GM23248 (cell line): ENCODE data around the gene SBK2. TPM values are rescaled to one million over a fixed set of nuclear protein-coding genes. Genes with fewer than 3 reads are reported as not detected.
"Not testable (repeated sequence)": the region's sequence is repeated elsewhere in the genome, so short reads cannot be mapped to it uniquely, and the experiment has no call there.

Source experiments
- DNase-seq: peaks from one replicate; pipeline ENCODE4 v3.0.0-alpha.2; 2015
- H2AFZ ChIP-seq: fragments of 200-600 bp; sonication (generic); 2 replicates; pipeline ENCODE4 v1.6.1; 2016; ENCODE audit warnings: antibody characterized with exemption
- H3F3A ChIP-seq: fragments of 200-600 bp; sonication (generic); 2 replicates; pipeline ENCODE4 v1.6.1; 2016; ENCODE audit warnings: mild to moderate bottlenecking, antibody characterized with exemption, mixed run types; ENCODE audit not compliant: insufficient read depth
- H3K27ac ChIP-seq: fragments of 200-600 bp; sonication (generic); 2 replicates; pipeline ENCODE4 v1.5.1; 2016; ENCODE audit warnings: mild to moderate bottlenecking
- H3K27me3 ChIP-seq: fragments of 200-600 bp; sonication (generic); replicated peaks from 2 replicates; pipeline ENCODE4 v1.6.1; 2016; ENCODE audit warnings: mild to moderate bottlenecking; ENCODE audit not compliant: insufficient read depth
- H3K36me3 ChIP-seq: fragments of 200-600 bp; sonication (generic); 2 replicates; pipeline ENCODE4 v1.6.1; 2016; ENCODE audit warnings: low read depth, mild to moderate bottlenecking
- H3K4me1 ChIP-seq: fragments of 200-600 bp; sonication (generic); 2 replicates; pipeline ENCODE4 v1.6.1; 2016; ENCODE audit warnings: mild to moderate bottlenecking; ENCODE audit not compliant: insufficient read depth
- H3K4me2 ChIP-seq: fragments of 200-600 bp; sonication (generic); one replicate; pipeline ENCODE4 v1.6.1; 2016; ENCODE audit warnings: mild to moderate bottlenecking; ENCODE audit not compliant: unreplicated experiment
- H3K4me3 ChIP-seq: fragments of 200-600 bp; sonication (generic); 2 replicates; pipeline ENCODE4 v1.5.1; 2016; ENCODE audit warnings: mild to moderate bottlenecking
- H3K79me2 ChIP-seq: fragments of 200-600 bp; sonication (generic); 2 replicates; pipeline ENCODE4 v1.6.1; 2016; ENCODE audit warnings: mild to moderate bottlenecking; ENCODE audit not compliant: insufficient read depth
- H3K9ac ChIP-seq: fragments of 200-600 bp; sonication (generic); 2 replicates; pipeline ENCODE4 v1.6.1; 2016; ENCODE audit warnings: mild to moderate bottlenecking
- H3K9me2 ChIP-seq: fragments of 200-600 bp; sonication (generic); 2 replicates; pipeline ENCODE4 v1.6.1; 2016; ENCODE audit warnings: mixed run types, mild to moderate bottlenecking, moderate library complexity; ENCODE audit not compliant: insufficient read depth
- H3K9me3 ChIP-seq: fragments of 200-600 bp; sonication (generic); one replicate; pipeline ENCODE4 v1.6.1; 2017; ENCODE audit warnings: low read depth
- H4K20me1 ChIP-seq: fragments of 200-600 bp; sonication (generic); 2 replicates; pipeline ENCODE4 v1.6.0; 2016; ENCODE audit not compliant: insufficient read depth
- EZH2 ChIP-seq: fragments of 200-600 bp; sonication (generic); IDR thresholded peaks from 2 replicates; pipeline ENCODE4 v1.6.1; 2018; ENCODE audit warnings: antibody characterized with exemption, mild to moderate bottlenecking; ENCODE audit not compliant: insufficient read depth, poor library complexity, severe bottlenecking
- EZH2phosphoT487 ChIP-seq: fragments of 200-600 bp; sonication (generic); IDR thresholded peaks from 2 replicates; pipeline ENCODE4 v1.6.1; 2018; ENCODE audit warnings: antibody characterized with exemption, moderate library complexity, mild to moderate bottlenecking, low read depth; ENCODE audit not compliant: insufficient read depth
- WGBS, 2 experiments: methylation state at CpG; one replicate each; pipeline ENCODE4 v1.1.6; 2015 to 2017; ENCODE audit warnings: low lambda C conversion rate in 2 of 2, low coverage in 1 of 2; ENCODE audit errors: missing lambda C conversion rate in 2 of 2; 5-methylcytosine and 5-hydroxymethylcytosine counted together
- in situ Hi-C: fragments of 300-500 bp; cut with MboI; formaldehyde crosslinking; loops from 2 replicates; pipeline ENCODE4 v1.15.0; 2020
- polyA plus RNA-seq: library from polyadenylated mRNA; unstranded; fragments of >200 nt; fragmentation: Nextera tagmentation; extraction: Ambion mirVana; gene quantifications from 2 replicates; pipeline ENCODE4 v1.2.1, GENCODE V29; 2016
- total RNA-seq: library from RNA; depleted of rRNA; stranded (reverse); fragments of >200 nt; shearing (Covaris generic); gene quantifications from 2 replicates; pipeline ENCODE4 v1.2.3, GENCODE V29; 2014

Gene SBK2
- total and polyA plus RNA-seq, 2 experiments from 2014 or later: not detected

DNA sequence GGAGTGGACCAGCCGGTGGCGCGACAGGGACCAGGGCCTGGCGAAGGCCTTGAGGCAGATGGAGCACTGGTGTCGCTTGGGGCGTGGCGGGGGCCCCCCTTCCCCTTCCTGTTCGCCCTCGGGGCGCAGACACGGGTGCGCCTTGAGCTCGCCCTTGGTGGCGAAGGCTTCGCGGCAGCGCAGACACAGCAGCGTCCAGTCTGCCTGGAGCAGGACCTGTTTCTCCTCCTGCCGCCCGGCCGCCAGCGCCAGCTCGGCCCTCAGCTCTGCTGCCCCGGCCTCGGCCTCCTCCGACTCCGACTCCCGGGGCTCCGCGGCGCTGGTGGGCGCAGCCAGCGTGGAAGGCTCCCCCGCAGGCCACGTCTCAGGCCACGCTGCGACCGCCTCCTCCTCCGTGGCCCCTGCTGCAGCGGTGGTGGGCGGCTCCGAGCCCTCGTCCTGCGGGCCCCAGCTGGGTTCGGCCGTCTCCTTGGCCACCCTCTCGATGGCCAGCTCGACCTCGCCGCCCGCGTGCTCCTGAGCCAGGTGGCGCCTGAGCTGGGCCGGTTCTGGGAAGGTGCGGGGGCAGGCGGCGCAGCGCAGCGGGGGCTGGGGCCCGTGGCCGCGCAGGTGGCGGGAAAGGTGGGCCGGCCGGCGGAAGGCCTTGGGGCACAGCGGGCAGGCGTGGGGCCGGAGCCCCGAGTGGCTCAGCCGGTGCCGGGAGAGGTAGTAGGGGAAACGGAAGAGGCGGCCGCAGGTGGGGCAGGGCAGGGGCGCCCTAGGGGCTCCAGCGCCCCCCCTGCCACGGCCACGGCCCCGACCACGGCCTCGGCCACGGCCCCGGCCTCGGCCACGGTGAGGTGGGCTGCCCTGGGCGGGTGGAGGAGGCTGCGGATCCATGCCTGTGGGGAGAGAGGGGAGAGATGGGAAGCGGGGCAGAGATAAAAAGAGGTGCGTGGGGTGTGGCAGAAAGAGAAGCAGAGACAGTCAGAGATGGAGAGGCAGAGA lies 42.1 kb upstream of the SBK2 start:
- H3K4me3 ChIP-seq: peak overlapping the region; percentile 82
- no peaks in the 10 kb centered on the region for H4K20me1 ChIP-seq
- in situ Hi-C loops: no loop called here
- no peak for DNase-seq
- TF ChIP-seq EZH2phosphoT487 (no peak), EZH2 (no peak)
- no peaks in the 10 kb centered on the region; the same call in 1 of the 2 replicates for H3K4me1 ChIP-seq
- H3F3A ChIP-seq: peaks cover 9% of the 10 kb centered on the region
- H3K27ac ChIP-seq: no peak overlapping the region
- peaks cover 19% of the 10 kb centered on the region for H3K79me2 ChIP-seq
- 94 to 96% methylated on average over 27 to 90 of the region's 90 CpGs for WGBS, 2 experiments
- no peak overlapping the region for H2AFZ ChIP-seq
- no peaks in the 10 kb centered on the region for H3K9me3 ChIP-seq
- H3K9ac ChIP-seq: peak overlapping the region; percentile 86
- no peaks in the 10 kb centered on the region for H3K36me3 ChIP-seq
- no peaks in the 10 kb centered on the region for H3K27me3 ChIP-seq
- H3K9me2 ChIP-seq: no peaks in the 10 kb centered on the region
- peak overlapping the region; percentile 99 for H3K4me2 ChIP-seq

DNA sequence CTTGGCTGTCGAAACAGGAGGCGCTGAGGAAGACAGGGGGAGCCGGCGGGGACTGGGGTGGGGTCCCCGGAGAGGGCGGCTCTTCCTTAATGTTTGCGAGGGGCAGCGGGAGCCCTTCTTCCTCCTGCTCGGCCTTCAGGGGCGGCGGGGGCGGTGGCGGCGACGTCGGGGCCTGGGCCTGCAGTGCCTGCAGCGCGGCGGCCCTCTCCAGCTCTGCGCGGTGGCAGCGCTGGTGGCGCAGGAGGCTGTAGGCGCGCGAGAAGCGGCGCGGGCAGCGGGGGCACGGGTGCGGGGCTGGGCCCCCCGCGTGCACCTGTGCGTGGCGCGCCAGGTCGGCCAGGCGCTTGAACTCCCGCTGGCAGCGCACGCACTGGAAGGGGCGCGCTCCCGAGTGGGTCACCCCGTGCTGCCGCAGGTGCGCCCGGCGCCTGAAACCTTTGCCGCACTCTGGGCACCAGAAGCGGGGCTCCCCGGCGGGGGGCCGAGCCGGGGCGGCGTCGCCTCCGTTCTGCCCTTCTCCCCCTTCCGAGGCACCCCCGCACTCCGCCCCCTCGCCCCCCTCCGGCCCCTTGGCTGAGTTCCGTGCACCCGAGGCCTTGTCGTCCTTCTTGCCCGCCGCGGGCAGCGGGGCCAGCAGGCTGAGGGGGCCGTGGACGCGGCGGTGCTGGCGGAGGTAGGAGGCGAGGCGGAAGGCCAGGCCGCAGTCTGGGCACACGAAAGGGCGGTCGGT lies 41.3 kb upstream of the SBK2 start:
- Histone ChIP-seq H3K4me2 (no peak overlapping the region), H3K27me3 (no peaks in the 10 kb centered on the region), H3K9me2 (no peaks in the 10 kb centered on the region), H2AFZ (no peak overlapping the region), H3F3A (peaks cover 9% of the 10 kb centered on the region), H3K79me2 (peaks cover 19% of the 10 kb centered on the region), H3K4me3 (no peak overlapping the region), H4K20me1 (no peaks in the 10 kb centered on the region), H3K9ac (no peak overlapping the region), H3K4me1 (no peaks in the 10 kb centered on the region; the same call in 1 of the 2 replicates), H3K27ac (no peak overlapping the region), H3K36me3 (no peaks in the 10 kb centered on the region), H3K9me3 (no peaks in the 10 kb centered on the region)
- DNase-seq: no peak
- in situ Hi-C loops: no loop called here
- WGBS, 2 experiments: 95 to 98% methylated on average over 34 to 83 of the region's 83 CpGs
- TF ChIP-seq EZH2phosphoT487 (no peak), EZH2 (no peak)

- 90 to 94% methylated on average over 5 of the region's 5 CpGs for WGBS, 2 experiments
- Histone ChIP-seq H3K27me3 (no peaks in the 10 kb centered on the region), H3K9me3 (no peaks in the 10 kb centered on the region), H4K20me1 (no peaks in the 10 kb centered on the region), H3K79me2 (peaks cover 19% of the 10 kb centered on the region), H3F3A (peaks cover 5% of the 10 kb centered on the region), H3K4me3 (no peak overlapping the region), H3K4me1 (no peaks in the 10 kb centered on the region; the same call in 1 of the 2 replicates), H3K27ac (no peak overlapping the region), H3K4me2 (no peak overlapping the region), H2AFZ (no peak overlapping the region), H3K9ac (no peak overlapping the region), H3K9me2 (no peaks in the 10 kb centered on the region), H3K36me3 (no peaks in the 10 kb centered on the region)
- no peak for DNase-seq
- in situ Hi-C loops: no loop called here
- no peak for TF ChIP-seq EZH2
- no peak for TF ChIP-seq EZH2phosphoT487
Observed at GRCh38 chr19:55576746-55577145, 39.8 kb upstream of the SBK2 start.

DNA sequence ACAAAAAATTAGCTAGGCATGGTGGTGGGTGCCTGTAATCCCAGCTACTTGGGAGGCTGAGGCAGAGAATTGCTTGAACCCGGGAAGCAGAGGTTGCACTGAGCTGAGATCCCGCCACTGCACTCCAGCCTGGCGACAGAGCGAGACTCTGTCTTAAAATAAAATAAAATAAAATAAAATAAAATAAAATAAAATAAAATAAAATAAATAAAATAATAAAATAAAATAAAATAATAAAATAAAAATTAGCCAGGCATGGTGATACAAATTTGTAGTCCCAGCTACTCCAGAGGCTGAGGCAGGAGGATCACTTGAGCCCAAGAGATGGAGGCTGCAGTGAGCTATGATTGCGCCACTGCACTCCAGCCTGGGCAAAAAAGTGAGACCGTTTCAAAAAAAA lies 37.0 kb upstream of the SBK2 start:
- H2AFZ ChIP-seq, H3K79me2 ChIP-seq, H3K4me3 ChIP-seq, H3F3A ChIP-seq, DNase-seq, H3K36me3 ChIP-seq, in situ Hi-C loops, H3K9me2 ChIP-seq, H3K9me3 ChIP-seq, H3K4me2 ChIP-seq, H3K27ac ChIP-seq, H3K9ac ChIP-seq, H3K27me3 ChIP-seq, H3K4me1 ChIP-seq, H4K20me1 ChIP-seq: not testable (repeated sequence)
- WGBS, 2 experiments: 85 to 89% methylated on average over 6 of the region's 6 CpGs

- H4K20me1 ChIP-seq, H3K9me2 ChIP-seq, DNase-seq, H3K9ac ChIP-seq, H3K9me3 ChIP-seq, H3F3A ChIP-seq, H3K36me3 ChIP-seq, H3K79me2 ChIP-seq, H3K4me3 ChIP-seq, H3K4me2 ChIP-seq, H3K27me3 ChIP-seq, H3K4me1 ChIP-seq, H3K27ac ChIP-seq, H2AFZ ChIP-seq, in situ Hi-C loops: not testable (repeated sequence)
- 51 to 67% methylated on average over 5 of the region's 5 CpGs for WGBS, 2 experiments
Observed at GRCh38 chr19:55569477-55569876, 32.5 kb upstream of the SBK2 start.
